Measurements from ENCODE around the gene LDHD.
A peak's percentile ranks its signal among the peaks of the same experiment; 100 is the strongest.

Gene LDHD

DNA sequence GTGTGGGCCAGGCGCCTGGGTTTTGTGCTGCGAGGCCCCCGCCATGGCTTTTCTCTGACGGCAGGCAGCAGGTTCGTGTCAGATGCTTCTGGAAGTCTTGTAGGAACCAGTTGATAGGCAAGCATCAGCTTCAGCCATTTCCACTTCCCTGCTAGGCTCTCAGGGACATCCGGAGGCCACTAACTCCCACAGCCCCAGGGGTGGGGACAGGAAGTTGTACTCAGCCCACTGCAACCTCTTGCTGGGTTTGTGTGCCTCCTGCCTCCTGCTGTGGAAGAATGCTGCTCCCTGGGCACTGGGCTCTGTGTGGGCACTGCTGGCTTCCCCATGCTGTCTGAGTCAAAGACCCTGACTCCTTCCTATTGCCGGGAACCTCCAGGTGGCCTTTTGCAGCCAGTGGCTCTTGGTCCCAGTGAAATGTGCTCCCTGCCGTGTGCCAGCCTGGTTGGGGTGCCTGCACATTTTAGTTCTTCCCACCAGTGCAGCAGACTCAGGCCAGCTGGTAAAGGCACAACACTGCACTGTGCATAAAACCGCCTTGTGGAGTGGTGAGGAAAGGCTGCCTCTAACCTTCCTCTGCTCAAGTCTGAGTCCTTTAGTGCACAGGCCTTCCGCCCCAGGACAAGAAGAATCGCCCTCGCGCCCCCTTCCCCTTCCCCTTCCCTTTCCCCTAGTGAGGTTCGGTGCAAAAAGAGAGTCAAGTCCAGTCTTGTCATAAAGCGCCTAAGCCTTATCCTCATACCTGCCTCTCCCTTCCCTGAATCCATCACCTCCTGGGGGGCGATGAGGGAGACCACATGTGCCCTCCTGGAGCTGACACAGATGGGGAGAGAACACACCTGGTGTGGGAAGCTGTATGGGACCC is 16.6 kb downstream of the LDHD start:
- no peak overlapping the region for H3K4me3 ChIP-seq (replicated peaks; ENCODE audit: insufficient read depth, low read length)
- peak overlapping the region; percentile 72 for H3K27ac ChIP-seq (replicated peaks)
- peak; percentile 77 for TF ChIP-seq SPI1 (IDR thresholded peaks at IDR 0.05; ENCODE audit: borderline replicate concordance, low read depth)
- peak; percentile 66; the same call in 1 of the 2 replicates for TF ChIP-seq GABPA (IDR thresholded peaks at IDR 0.05; ENCODE audit: low read depth)
- no peak for TF ChIP-seq CTCF (IDR thresholded peaks at IDR 0.05; ENCODE audit: insufficient read depth, low read length)
- TF ChIP-seq REST (IDR thresholded peaks at IDR 0.05; ENCODE audit: insufficient replicate concordance, low read depth): no peak
- peak; percentile 63 for TF ChIP-seq POLR2AphosphoS5 (IDR thresholded peaks at IDR 0.05; ENCODE audit: low read depth)
- DNase-seq (ENCODE audit: low read depth in 1 of 2, low spot score in 1 of 2): peak; percentile 60 to 89
- H3K27me3 ChIP-seq (ENCODE audit: insufficient read depth, poor library complexity, severe bottlenecking): no peaks in the 10 kb centered on the region

DNA sequence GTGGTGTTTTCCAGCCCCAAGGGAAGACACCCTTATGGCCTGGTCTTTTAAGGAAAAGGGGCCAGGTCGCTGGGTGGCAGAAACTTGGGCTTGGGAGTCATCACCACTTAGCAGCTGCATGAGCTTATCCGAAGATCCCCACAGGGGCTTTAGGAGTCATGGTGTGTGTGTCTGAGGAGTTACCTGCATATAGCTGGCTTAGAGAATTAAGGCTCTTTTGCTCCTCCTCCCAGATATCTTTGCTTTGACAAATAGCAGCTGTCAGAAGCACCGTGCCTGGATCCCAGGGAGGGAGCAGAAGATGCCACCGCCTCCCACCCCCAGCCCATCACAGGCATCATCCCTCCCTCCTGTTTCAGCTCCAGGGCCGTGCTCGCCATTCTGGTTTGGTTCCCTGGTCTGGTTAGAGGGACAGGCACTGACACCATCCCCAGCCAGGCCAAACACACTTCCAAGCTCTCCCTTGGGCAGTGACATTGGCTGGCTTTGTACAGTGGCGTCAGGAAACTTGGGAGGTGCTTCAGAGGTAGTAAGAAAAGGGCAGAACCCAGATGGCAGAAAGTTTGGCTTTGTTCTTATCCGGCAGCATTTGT is 17.4 kb downstream of the LDHD start:
- H3K27ac ChIP-seq (replicated peaks): peak overlapping the region; percentile 72
- TF ChIP-seq SPI1 (IDR thresholded peaks at IDR 0.05; ENCODE audit: borderline replicate concordance, low read depth) (no peak), REST (IDR thresholded peaks at IDR 0.05; ENCODE audit: insufficient replicate concordance, low read depth) (no peak), GABPA (IDR thresholded peaks at IDR 0.05; ENCODE audit: low read depth) (no peak), POLR2AphosphoS5 (IDR thresholded peaks at IDR 0.05; ENCODE audit: low read depth) (no peak), CTCF (IDR thresholded peaks at IDR 0.05; ENCODE audit: insufficient read depth, low read length) (no peak)
- H3K27me3 ChIP-seq (ENCODE audit: insufficient read depth, poor library complexity, severe bottlenecking): no peaks in the 10 kb centered on the region
- DNase-seq (ENCODE audit: low read depth in 1 of 2, low spot score in 1 of 2): no peak
- H3K4me3 ChIP-seq (replicated peaks; ENCODE audit: insufficient read depth, low read length): no peak overlapping the region

DNA sequence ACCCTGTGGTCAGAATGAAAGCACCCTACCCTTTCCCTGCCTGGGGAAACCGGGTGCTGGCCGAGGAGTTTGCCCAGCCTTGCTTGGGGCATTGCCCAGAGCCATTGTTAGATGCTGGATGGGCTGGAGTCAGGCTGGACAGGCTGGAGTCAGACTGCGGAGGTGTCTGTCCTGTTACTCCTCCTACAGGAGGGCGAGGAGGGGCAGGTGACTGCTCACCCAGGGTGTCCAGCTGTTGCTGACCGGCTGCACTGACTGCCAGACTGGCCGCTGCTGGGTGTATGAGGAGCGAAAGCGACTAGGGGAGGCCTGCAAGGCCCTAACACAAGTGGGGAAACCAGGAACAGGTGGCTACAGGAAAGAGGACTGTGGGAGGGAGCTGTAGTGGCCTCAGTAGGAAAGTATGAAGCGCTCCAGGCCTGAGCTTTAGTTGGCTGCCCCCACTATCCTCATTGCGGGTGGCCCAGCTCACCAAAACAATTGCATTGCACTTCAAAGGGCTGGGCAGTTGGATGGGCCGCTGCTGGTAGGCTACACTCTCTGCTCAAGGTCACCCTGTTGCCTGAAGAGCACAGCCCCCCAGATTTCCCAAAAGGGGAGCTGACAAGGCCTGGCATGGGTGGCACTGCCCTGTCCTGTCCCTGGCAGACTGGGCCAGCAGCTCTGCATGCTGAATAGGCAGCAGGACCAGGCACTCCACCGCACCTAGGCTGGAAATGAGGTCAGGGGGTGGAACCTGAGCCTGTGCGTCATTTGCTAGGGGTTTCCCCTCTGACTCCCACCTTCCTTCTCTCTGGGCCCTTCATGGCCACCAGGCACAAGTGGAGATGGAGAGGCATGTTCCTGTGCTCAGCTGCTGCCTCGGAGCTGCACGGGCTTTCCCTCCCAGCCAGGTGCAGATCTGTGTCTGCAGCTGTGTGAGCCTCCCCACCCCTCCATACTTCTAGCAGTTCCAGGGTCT is 18.4 kb downstream of the LDHD start:
- no peak for DNase-seq (ENCODE audit: low read depth in 1 of 2, low spot score in 1 of 2)
- Histone ChIP-seq H3K27me3 (ENCODE audit: insufficient read depth, poor library complexity, severe bottlenecking) (no peaks in the 10 kb centered on the region), H3K4me3 (replicated peaks; ENCODE audit: insufficient read depth, low read length) (no peak overlapping the region), H3K27ac (replicated peaks) (no peak overlapping the region; the same call in 1 of the 2 replicates)
- TF ChIP-seq SPI1 (IDR thresholded peaks at IDR 0.05; ENCODE audit: borderline replicate concordance, low read depth) (no peak), CTCF (IDR thresholded peaks at IDR 0.05; ENCODE audit: insufficient read depth, low read length) (no peak), GABPA (IDR thresholded peaks at IDR 0.05; ENCODE audit: low read depth) (no peak), POLR2AphosphoS5 (IDR thresholded peaks at IDR 0.05; ENCODE audit: low read depth) (no peak), REST (IDR thresholded peaks at IDR 0.05; ENCODE audit: insufficient replicate concordance, low read depth) (no peak)

Data from HL-60 (cell line).